ENCODE measurements around the gene SLC35F5.

The SLC35F5 gene

DNA sequence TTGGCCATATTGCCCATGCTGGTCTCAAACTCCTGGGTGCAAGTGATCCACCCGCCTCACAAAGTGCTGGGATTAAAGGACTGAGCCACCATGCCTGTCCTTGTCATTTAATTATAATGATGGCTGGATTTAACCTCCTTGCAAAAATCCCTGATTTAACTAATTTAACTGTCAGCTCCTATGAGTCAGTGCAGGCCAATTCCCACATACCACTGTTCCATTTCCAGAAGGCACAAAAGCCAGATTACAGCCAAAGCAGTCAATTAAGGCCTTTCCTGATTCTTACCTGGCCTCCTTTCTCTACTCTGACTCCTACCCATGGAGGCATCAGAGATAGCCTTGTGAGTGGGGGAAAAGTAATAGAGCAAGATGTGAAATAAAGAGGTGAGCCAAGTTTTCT is 12.3 kb upstream of the SLC35F5 start:
- H3K4me3 ChIP-seq (ENCODE audit: insufficient read length, low read depth): no peak overlapping the region
- no peaks in the 10 kb centered on the region for H3K27me3 ChIP-seq (ENCODE audit: insufficient read depth, insufficient read length)
- TF ChIP-seq ZNF274 (IDR thresholded peaks at IDR 0.05; ENCODE audit: low read depth, low read length) (no peak), SUZ12 (IDR thresholded peaks at IDR 0.05; ENCODE audit: extremely low read depth, insufficient read depth, insufficient read length) (no peak), YY1 (IDR thresholded peaks at IDR 0.05; ENCODE audit: insufficient read depth, insufficient read length) (no peak)
- H3K4me1 ChIP-seq (ENCODE audit: insufficient read depth, insufficient read length): peaks cover 4% of the 10 kb centered on the region
- H3K9me3 ChIP-seq (ENCODE audit: insufficient read depth, low read length): peaks cover 34% of the 10 kb centered on the region
- no peak for DNase-seq (ENCODE audit: low read depth, low spot score)
- no peaks in the 10 kb centered on the region for H3K36me3 ChIP-seq (ENCODE audit: insufficient read depth, insufficient read length, low read length)
- H3K9ac ChIP-seq (ENCODE audit: insufficient read length, low read depth): no peak overlapping the region

DNA sequence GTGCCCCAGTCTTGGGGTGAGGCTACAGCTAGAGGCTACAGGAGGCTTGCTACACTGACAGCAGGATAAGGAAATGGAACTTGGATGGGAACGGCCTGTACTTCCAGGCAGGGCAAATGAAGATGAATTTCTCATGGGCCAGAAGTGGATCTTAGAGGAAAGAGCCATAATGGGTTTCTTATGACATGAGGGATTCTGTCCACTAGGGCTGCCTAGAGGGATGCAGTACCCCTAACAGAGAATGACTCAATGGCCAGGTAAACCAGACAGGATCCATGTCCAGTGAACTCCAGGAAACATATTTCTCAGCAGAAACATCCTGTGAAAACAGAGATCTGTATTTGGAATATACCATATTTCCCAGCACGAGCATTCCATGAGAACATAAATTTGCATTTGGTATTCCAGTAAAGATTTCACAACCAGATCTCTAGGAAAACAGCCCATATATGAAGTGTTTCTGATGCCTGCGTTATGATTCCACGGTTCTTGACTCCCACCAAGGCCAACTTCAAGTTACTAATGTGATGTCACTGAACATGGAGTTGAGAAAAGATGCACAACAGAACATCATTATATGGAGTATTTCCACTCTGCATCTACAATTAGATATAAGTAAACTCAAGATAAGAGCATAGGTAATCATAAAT is 11.5 kb upstream of the SLC35F5 start:
- no peak for DNase-seq (ENCODE audit: low read depth, low spot score)
- H3K27me3 ChIP-seq (ENCODE audit: insufficient read depth, insufficient read length): no peaks in the 10 kb centered on the region
- H3K9ac ChIP-seq (ENCODE audit: insufficient read length, low read depth): no peak overlapping the region
- TF ChIP-seq SUZ12 (IDR thresholded peaks at IDR 0.05; ENCODE audit: extremely low read depth, insufficient read depth, insufficient read length): no peak
- TF ChIP-seq YY1 (IDR thresholded peaks at IDR 0.05; ENCODE audit: insufficient read depth, insufficient read length): no peak
- no peak for TF ChIP-seq ZNF274 (IDR thresholded peaks at IDR 0.05; ENCODE audit: low read depth, low read length)
- H3K4me3 ChIP-seq (ENCODE audit: insufficient read length, low read depth): no peak overlapping the region
- H3K36me3 ChIP-seq (ENCODE audit: insufficient read depth, insufficient read length, low read length): no peaks in the 10 kb centered on the region
- peaks cover 42% of the 10 kb centered on the region for H3K9me3 ChIP-seq (ENCODE audit: insufficient read depth, low read length)
- H3K4me1 ChIP-seq (ENCODE audit: insufficient read depth, insufficient read length): peaks cover 4% of the 10 kb centered on the region

DNA sequence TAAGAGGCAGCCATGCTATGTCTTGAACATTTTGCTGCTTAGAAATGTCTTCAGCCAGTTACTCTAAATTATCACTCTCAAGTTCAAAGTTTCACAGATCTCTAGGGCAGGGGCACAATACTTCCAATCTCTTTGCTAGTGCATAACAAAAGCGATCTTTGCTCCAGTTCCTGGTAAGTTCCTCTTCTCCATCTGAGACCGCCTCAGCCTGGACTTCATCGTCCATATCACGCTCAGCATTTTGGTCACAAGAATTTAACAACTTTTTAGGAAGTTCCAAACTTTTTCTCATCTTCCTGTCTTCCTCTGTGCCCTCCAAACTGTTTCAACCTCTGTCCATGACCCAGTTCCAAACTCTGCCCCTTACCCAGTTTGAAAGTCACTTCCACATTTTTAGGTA is 8.8 kb upstream of the SLC35F5 start:
- DNase-seq (ENCODE audit: low read depth, low spot score): no peak
- TF ChIP-seq ZNF274 (IDR thresholded peaks at IDR 0.05; ENCODE audit: low read depth, low read length) (no peak), YY1 (IDR thresholded peaks at IDR 0.05; ENCODE audit: insufficient read depth, insufficient read length) (no peak), SUZ12 (IDR thresholded peaks at IDR 0.05; ENCODE audit: extremely low read depth, insufficient read depth, insufficient read length) (no peak)
- Histone ChIP-seq H3K4me3 (ENCODE audit: insufficient read length, low read depth) (no peak overlapping the region), H3K9ac (ENCODE audit: insufficient read length, low read depth) (no peak overlapping the region), H3K36me3 (ENCODE audit: insufficient read depth, insufficient read length, low read length) (no peaks in the 10 kb centered on the region), H3K27me3 (ENCODE audit: insufficient read depth, insufficient read length) (no peaks in the 10 kb centered on the region), H3K4me1 (ENCODE audit: insufficient read depth, insufficient read length) (peaks cover 4% of the 10 kb centered on the region), H3K9me3 (ENCODE audit: insufficient read depth, low read length) (peaks cover 50% of the 10 kb centered on the region)

DNA sequence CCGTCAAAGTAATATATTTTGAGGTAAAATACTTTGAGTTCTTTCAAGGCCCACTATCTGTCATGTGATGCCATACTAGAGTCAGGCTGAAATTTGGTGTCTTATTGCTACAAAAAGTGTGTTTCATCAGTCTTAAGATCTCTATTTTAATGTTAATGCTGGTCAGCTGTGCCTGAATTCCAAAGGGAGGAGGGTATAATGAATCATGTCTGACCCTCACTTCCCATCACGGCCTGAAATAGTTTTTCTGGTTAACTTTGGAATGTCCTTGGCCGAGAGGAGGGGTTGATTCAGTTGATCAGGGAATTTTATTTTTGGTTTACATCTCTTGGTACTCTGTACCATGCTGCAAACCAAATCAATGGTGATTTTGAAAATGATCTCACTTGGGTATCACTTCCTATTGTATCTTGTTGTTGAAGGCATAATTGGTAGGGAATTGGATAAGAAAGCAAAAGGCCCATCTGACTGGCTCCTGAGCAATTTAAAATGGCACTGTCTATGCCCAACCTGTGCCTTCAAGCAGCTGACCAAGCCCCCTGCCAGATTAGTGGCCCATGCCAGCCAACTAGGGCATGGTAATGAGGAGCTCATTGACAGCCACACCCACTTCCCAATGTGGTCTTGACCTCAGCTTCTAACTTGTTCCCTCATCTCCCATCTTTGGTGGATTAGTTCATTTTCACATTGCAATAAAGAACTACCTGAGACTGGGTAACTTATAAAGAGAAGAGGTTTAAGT is 6.1 kb upstream of the SLC35F5 start:
- no peaks in the 10 kb centered on the region for H3K27me3 ChIP-seq (ENCODE audit: insufficient read depth, insufficient read length)
- no peak for TF ChIP-seq ZNF274 (IDR thresholded peaks at IDR 0.05; ENCODE audit: low read depth, low read length)
- no peak for TF ChIP-seq YY1 (IDR thresholded peaks at IDR 0.05; ENCODE audit: insufficient read depth, insufficient read length)
- TF ChIP-seq SUZ12 (IDR thresholded peaks at IDR 0.05; ENCODE audit: extremely low read depth, insufficient read depth, insufficient read length): no peak
- DNase-seq (ENCODE audit: low read depth, low spot score): no peak
- H3K36me3 ChIP-seq (ENCODE audit: insufficient read depth, insufficient read length, low read length): no peaks in the 10 kb centered on the region
- peaks cover 50% of the 10 kb centered on the region for H3K9me3 ChIP-seq (ENCODE audit: insufficient read depth, low read length)
- peaks cover 4% of the 10 kb centered on the region for H3K4me1 ChIP-seq (ENCODE audit: insufficient read depth, insufficient read length)
- H3K4me3 ChIP-seq (ENCODE audit: insufficient read length, low read depth): no peak overlapping the region
- H3K9ac ChIP-seq (ENCODE audit: insufficient read length, low read depth): no peak overlapping the region

DNA sequence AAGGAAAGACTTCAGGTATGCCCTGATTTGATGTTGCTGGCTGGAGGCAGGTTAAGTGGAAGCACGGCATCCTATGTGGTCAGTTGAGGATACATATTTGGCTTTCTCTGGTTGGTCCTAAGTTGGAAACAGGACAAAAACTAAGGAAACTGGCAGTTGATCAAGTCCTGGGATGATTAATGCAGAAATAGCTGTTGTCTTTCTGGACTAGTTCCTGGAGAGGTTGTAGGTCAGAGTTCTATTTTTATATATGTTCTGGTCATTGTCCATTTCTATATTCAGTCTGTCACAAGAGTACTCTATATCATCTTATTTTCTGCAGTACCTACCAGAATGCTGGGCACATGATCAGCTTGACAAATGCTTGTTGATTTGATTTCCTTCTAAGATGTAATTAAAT is 4.0 kb upstream of the SLC35F5 start:
- H3K27me3 ChIP-seq (ENCODE audit: insufficient read depth, insufficient read length): no peaks in the 10 kb centered on the region
- H3K36me3 ChIP-seq (ENCODE audit: insufficient read depth, insufficient read length, low read length): no peaks in the 10 kb centered on the region
- DNase-seq (ENCODE audit: low read depth, low spot score): no peak
- H3K9me3 ChIP-seq (ENCODE audit: insufficient read depth, low read length): peaks cover 32% of the 10 kb centered on the region
- H3K4me3 ChIP-seq (ENCODE audit: insufficient read length, low read depth): no peak overlapping the region
- H3K9ac ChIP-seq (ENCODE audit: insufficient read length, low read depth): no peak overlapping the region
- TF ChIP-seq SUZ12 (IDR thresholded peaks at IDR 0.05; ENCODE audit: extremely low read depth, insufficient read depth, insufficient read length) (no peak), YY1 (IDR thresholded peaks at IDR 0.05; ENCODE audit: insufficient read depth, insufficient read length) (no peak), ZNF274 (IDR thresholded peaks at IDR 0.05; ENCODE audit: low read depth, low read length) (no peak)
- H3K4me1 ChIP-seq (ENCODE audit: insufficient read depth, insufficient read length): peaks cover 4% of the 10 kb centered on the region

DNA sequence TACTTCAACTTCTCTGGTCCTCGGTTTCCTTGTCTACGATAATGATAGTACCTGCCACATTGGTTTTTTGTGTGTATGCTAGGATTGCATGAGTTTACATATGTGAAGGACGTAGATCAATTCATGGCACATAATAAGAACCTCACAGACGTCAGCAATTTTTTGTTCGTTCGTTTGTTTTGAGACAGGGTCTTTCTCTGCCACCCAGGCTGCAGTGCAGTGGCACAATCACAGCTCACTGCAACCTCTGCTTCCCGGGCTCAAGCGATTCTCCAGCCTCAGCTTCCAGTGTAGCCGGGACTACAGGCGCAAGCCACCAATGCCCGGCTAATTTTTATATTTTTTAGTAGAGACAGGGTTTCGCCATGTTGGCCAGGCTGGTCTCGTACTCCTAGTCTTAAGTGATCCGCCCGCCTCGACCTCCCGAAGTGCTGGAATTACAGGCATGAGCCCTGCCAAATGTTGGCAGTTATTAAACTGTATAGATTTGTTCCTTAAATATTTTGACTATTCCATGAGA is 756 bp upstream of the SLC35F5 start:
- peak overlapping the region; percentile 94 for H3K4me3 ChIP-seq (ENCODE audit: insufficient read length, low read depth)
- peak overlapping the region; percentile 95 for H3K9ac ChIP-seq (ENCODE audit: insufficient read length, low read depth)
- H3K9me3 ChIP-seq (ENCODE audit: insufficient read depth, low read length): 0 out of 2 replicates have a peak, but pooled peaks cover under 1% of the 10 kb centered on the region
- TF ChIP-seq YY1 (IDR thresholded peaks at IDR 0.05; ENCODE audit: insufficient read depth, insufficient read length) (no peak), ZNF274 (IDR thresholded peaks at IDR 0.05; ENCODE audit: low read depth, low read length) (no peak), SUZ12 (IDR thresholded peaks at IDR 0.05; ENCODE audit: extremely low read depth, insufficient read depth, insufficient read length) (no peak)
- no peaks in the 10 kb centered on the region for H3K27me3 ChIP-seq (ENCODE audit: insufficient read depth, insufficient read length)
- peaks cover 19% of the 10 kb centered on the region for H3K36me3 ChIP-seq (ENCODE audit: insufficient read depth, insufficient read length, low read length)
- no peaks in the 10 kb centered on the region for H3K4me1 ChIP-seq (ENCODE audit: insufficient read depth, insufficient read length)
- DNase-seq (ENCODE audit: low read depth, low spot score): no peak

DNA sequence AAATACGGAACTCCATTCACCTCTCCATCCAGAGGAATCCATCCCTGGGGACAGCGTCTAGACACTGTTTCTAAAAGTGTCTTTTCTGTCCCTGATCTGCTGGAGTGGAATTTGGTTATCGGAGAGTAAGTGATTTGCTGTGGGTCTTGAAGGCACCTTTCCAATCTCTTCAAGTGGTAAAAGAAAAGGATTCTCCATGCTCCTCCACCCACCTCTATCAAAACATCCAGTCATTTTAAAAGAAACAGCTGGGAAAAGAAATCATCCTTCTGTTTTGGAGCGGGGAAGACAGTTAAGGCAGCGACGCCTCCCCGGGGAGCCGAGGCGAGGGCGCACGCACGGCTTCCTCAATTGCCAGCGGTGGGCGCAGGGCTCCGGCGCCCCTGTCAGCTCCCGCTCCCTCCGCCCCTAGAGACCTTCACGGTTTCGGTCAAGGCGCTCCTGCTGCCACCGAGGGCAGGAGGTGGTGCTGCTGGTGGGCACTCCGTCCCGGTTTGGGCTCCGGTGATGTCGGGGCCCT is 547 bp downstream of the SLC35F5 start:
- Histone ChIP-seq H3K36me3 (ENCODE audit: insufficient read depth, insufficient read length, low read length) (peaks cover 29% of the 10 kb centered on the region), H3K9me3 (ENCODE audit: insufficient read depth, low read length) (no peaks in the 10 kb centered on the region), H3K4me1 (ENCODE audit: insufficient read depth, insufficient read length) (no peaks in the 10 kb centered on the region), H3K4me3 (ENCODE audit: insufficient read length, low read depth) (peak overlapping the region; percentile 96), H3K9ac (ENCODE audit: insufficient read length, low read depth) (peak overlapping the region; percentile 98), H3K27me3 (ENCODE audit: insufficient read depth, insufficient read length) (no peaks in the 10 kb centered on the region)
- no peak for TF ChIP-seq YY1 (IDR thresholded peaks at IDR 0.05; ENCODE audit: insufficient read depth, insufficient read length)
- TF ChIP-seq ZNF274 (IDR thresholded peaks at IDR 0.05; ENCODE audit: low read depth, low read length): no peak
- TF ChIP-seq SUZ12 (IDR thresholded peaks at IDR 0.05; ENCODE audit: extremely low read depth, insufficient read depth, insufficient read length): no peak
- DNase-seq (ENCODE audit: low read depth, low spot score): no peak
